Body of pancreas (tissue), 4 donors: ENCODE measurements around the gene MTMR3.

Experiments
- CTCF ChIP-seq, 7 experiments: fragments of 450-650 bp in 4 of 7; fragments of 200-600 bp in 3 of 7; sonication (generic) in 3 of 7; IDR thresholded peaks; one replicate each; pipeline ENCODE4 v1.5.1; 2016 to 2019; ENCODE audit warnings: antibody characterized with exemption in 7 of 7
- POLR2A ChIP-seq, 3 donors: fragments of 450-650 bp; IDR thresholded peaks; one replicate each; pipeline ENCODE4 v1.6.1; 2016; ENCODE audit warnings: antibody characterized with exemption in 3 of 3, mild to moderate bottlenecking in 2 of 3

DNA sequence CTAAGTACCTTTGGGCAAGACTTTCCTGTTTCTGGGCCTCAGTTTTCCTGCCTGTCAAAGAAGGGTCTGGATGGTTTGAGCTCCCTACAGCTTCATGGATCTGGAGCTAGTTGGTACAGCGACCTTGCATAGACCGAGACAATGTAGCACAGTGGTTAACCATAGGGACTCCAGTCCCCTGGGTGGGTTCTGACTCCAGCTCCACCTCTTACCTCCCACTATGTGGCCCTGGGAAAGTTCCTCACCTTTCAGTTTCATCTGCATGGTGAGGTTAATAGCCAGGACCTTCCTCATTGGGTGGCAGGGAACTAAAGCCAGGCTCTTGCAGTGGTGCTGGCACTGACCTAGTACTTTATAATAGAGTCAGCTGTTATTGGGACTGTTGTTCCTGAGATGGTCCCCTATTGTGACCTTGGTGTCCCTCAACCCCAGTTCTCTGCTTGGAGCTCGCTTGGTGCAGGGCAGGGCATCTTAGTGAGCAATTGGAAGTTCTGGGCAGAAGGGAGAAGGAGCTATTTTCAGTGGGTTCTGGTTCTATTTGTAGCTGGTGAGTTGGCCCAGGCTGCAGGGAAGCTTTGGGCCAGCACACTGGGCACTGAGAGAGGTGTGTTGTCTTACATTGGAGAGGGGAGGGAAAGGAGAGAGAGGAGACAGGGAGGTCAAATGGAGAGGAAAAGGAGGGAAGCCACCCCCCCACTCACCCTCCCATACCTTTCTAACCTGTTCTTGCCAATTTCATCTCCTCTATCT, 10.7 kb upstream of the MTMR3 start:
- TF ChIP-seq CTCF (IDR thresholded peaks at IDR 0.05), result no peak
- TF ChIP-seq POLR2A (IDR thresholded peaks at IDR 0.05), result no peak
